ENCODE results near the gene FAM114A1. TPM values are rescaled to one million over a fixed set of nuclear protein-coding genes. Genes with fewer than 3 reads are reported as not detected.

FAM114A1 gene
- polyA plus RNA-seq, 3 donors, result 3.2 to 12.0 (median 4.1) TPM

DNA sequence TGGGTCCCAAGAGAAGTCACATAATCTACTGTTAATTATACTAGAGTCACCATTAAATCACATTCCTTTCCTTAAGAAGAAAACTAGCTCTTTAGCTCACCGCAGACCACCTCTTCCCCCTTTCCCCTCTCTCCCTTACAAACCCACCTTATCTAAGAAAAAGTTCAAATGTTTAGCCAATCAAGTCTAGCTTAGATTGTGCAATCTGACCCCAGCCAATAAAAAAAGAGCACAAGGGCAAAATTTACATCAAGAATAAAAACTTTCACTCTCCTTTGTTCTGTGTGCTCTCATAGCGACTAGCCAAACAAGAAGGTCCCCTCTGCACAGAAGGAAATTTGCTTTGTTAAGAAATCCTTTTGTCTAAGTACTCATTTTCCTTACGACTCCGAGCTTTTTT is 88.4 kb downstream of the FAM114A1 start:
- H3K36me3 ChIP-seq (replicated peaks in 1 of 2; ENCODE audit: control insufficient read depth in 1 of 2, insufficient read depth in 2 of 2, low read length in 2 of 2), result no peaks in the 10 kb centered on the region
- Mint-ChIP-seq H3K36me3 (no peaks in the 10 kb centered on the region), H3K4me1 (no peaks in the 10 kb centered on the region), H3K27ac (no peak overlapping the region), H3K27me3 (ENCODE audit: low read depth in 3 of 3) (peaks cover 0 to 1% (median 0%) of the 10 kb centered on the region in 3 donors), H3K9me3 (peaks cover 5 to 14% (median 7%) of the 10 kb centered on the region in 7 donors), H3K4me3 (no peak overlapping the region)
- no peak for DNase-seq
- no peak overlapping the region for H2AFZ ChIP-seq (ENCODE audit: insufficient read depth, low read depth, low read length, poor library complexity, severe bottlenecking)
- H3K4me2 ChIP-seq (replicated peaks; ENCODE audit: extremely low read depth, low read length, poor library complexity, severe bottlenecking), result no peak overlapping the region
- no peaks in the 10 kb centered on the region for H3K79me2 ChIP-seq (ENCODE audit: insufficient read depth, low read length)
- no peaks in the 10 kb centered on the region for H3K27me3 ChIP-seq (ENCODE audit: control insufficient read depth in 2 of 2, insufficient read depth in 2 of 2, low read length in 2 of 2)
- no peak overlapping the region for H3K9ac ChIP-seq (ENCODE audit: insufficient read depth, low read length, poor library complexity, severe bottlenecking)
- no peak overlapping the region for H3K4me3 ChIP-seq (replicated peaks in 1 of 3; ENCODE audit: low read depth in 2 of 3, low read length in 3 of 3)
- H3K4me1 ChIP-seq (ENCODE audit: control insufficient read depth in 1 of 2, insufficient read depth in 2 of 2, low read length in 2 of 2), result no peaks in the 10 kb centered on the region
- H3K9me3 ChIP-seq (replicated peaks in 1 of 2; ENCODE audit: control insufficient read depth in 1 of 2, insufficient read depth in 1 of 2, low read length in 2 of 2), result no peaks in the 10 kb centered on the region
- 100% methylated on average over 1 of the region's 4 CpGs for WGBS (ENCODE audit: insufficient coverage)
- no peak overlapping the region for H3K27ac ChIP-seq (ENCODE audit: low read depth in 1 of 2, low read length in 2 of 2)
- no peaks in the 10 kb centered on the region for H4K20me1 ChIP-seq (ENCODE audit: insufficient read depth, low read length)
- TF ChIP-seq CTCF (IDR thresholded peaks at IDR 0.05), result no peak
- intact Hi-C loops (cut with micrococcal nuclease), result no loop called here

DNA sequence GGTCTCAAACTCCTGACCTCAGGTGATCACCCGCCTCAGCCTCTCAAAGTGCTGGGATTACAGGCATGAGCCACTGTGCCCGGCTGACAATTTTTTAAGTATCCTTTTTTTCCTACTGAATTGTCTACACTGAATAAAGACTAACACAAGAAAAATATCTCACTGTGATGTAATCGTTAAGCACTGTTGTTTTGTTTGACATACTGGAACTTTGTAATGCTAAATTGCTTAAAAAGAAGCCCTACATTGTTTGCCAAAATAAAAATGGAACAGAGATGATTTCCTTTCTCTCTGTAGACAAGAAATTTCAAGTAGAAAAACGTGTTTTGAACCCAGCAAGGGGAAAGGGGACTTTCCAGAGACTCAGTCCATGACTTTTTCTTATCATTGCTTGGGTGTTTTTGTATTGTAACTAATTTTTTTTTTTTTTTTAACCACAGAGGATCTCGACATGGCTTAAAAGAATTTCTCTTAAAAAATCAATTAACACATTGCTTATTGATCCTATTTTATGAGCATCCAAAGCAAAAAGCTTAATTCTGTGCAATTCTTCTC is 89.7 kb downstream of the FAM114A1 start:
- no peaks in the 10 kb centered on the region for H3K4me1 ChIP-seq (ENCODE audit: control insufficient read depth in 1 of 2, insufficient read depth in 2 of 2, low read length in 2 of 2)
- 100% methylated on average over 2 of the region's 5 CpGs for WGBS (ENCODE audit: insufficient coverage)
- no peak overlapping the region for H3K4me3 ChIP-seq (replicated peaks in 1 of 3; ENCODE audit: low read depth in 2 of 3, low read length in 3 of 3)
- H2AFZ ChIP-seq (ENCODE audit: insufficient read depth, low read depth, low read length, poor library complexity, severe bottlenecking), result no peak overlapping the region
- no peak for DNase-seq
- no peaks in the 10 kb centered on the region for H3K27me3 ChIP-seq (ENCODE audit: control insufficient read depth in 2 of 2, insufficient read depth in 2 of 2, low read length in 2 of 2)
- H3K4me2 ChIP-seq (replicated peaks; ENCODE audit: extremely low read depth, low read length, poor library complexity, severe bottlenecking), result no peak overlapping the region
- TF ChIP-seq CTCF (IDR thresholded peaks at IDR 0.05), result no peak
- H3K36me3 ChIP-seq (replicated peaks in 1 of 2; ENCODE audit: control insufficient read depth in 1 of 2, insufficient read depth in 2 of 2, low read length in 2 of 2), result no peaks in the 10 kb centered on the region
- Mint-ChIP-seq H3K9me3 (peaks cover 5 to 14% (median 8%) of the 10 kb centered on the region in 7 donors), H3K4me3 (no peak overlapping the region), H3K4me1 (no peaks in the 10 kb centered on the region), H3K27ac (no peak overlapping the region), H3K36me3 (no peaks in the 10 kb centered on the region), H3K27me3 (ENCODE audit: low read depth in 3 of 3) (peaks cover 0 to 1% (median 0%) of the 10 kb centered on the region in 3 donors)
- H3K9ac ChIP-seq (ENCODE audit: insufficient read depth, low read length, poor library complexity, severe bottlenecking), result no peak overlapping the region
- H4K20me1 ChIP-seq (ENCODE audit: insufficient read depth, low read length), result no peaks in the 10 kb centered on the region
- intact Hi-C loops (cut with micrococcal nuclease), result no loop called here
- no peaks in the 10 kb centered on the region for H3K79me2 ChIP-seq (ENCODE audit: insufficient read depth, low read length)
- no peak overlapping the region for H3K27ac ChIP-seq (ENCODE audit: low read depth in 1 of 2, low read length in 2 of 2)
- no peaks in the 10 kb centered on the region for H3K9me3 ChIP-seq (replicated peaks in 1 of 2; ENCODE audit: control insufficient read depth in 1 of 2, insufficient read depth in 1 of 2, low read length in 2 of 2)
